ENCODE results near the gene SELENOO.
"Not testable (repeated sequence)": the region's sequence is repeated elsewhere in the genome, so short reads cannot be mapped to it uniquely, and the experiment has no call there.

The SELENOO gene

GRCh38 chr22:50200461-50201190, at the start of gene SELENOO:
Gene SELENOO, plus strand, starts transcription at chr22:50201011. Its CDS starts 26 bp downstream, at chr22:50201037.
- DNase-seq, result peak; percentile 94

- DNase-seq, result no peak
These were observed 49.0 kb upstream of the SELENOO start for GRCh38 chr22:50151571-50152537.

- DNase-seq, result no peak
These were observed 47.6 kb upstream of the SELENOO start for GRCh38 chr22:50153056-50153755.

GRCh38 chr22:50153756-50154140, 47.1 kb upstream of the SELENOO start:
- DNase-seq, result no peak

GRCh38 chr22:50157709-50158375, 43.0 kb upstream of the SELENOO start:
- DNase-seq, result no peak

- DNase-seq, result no peak
These were observed 39.9 kb upstream of the SELENOO start for GRCh38 chr22:50160947-50161346.

GRCh38 chr22:50161508-50162390, 39.1 kb upstream of the SELENOO start:
- DNase-seq, result no peak

GRCh38 chr22:50162391-50162956, 38.3 kb upstream of the SELENOO start:
- DNase-seq, result no peak

GRCh38 chr22:50165436-50166123, 35.2 kb upstream of the SELENOO start:
- no peak for DNase-seq

GRCh38 chr22:50167689-50168489, 32.9 kb upstream of the SELENOO start:
- DNase-seq, result no peak

- not testable (repeated sequence) for DNase-seq
These were observed 32.2 kb upstream of the SELENOO start for GRCh38 chr22:50168490-50169180.

- DNase-seq, result no peak
These were observed 31.5 kb upstream of the SELENOO start for GRCh38 chr22:50169181-50169759.

- peak; percentile 11 for DNase-seq
These were observed 31.0 kb upstream of the SELENOO start for GRCh38 chr22:50169774-50170341.

GRCh38 chr22:50170453-50171318, 30.1 kb upstream of the SELENOO start, which contains the start of gene PANX2:
Gene PANX2, plus strand, starts transcription at chr22:50170731. Its CDS starts 0 bp downstream, at chr22:50170731.
- DNase-seq, result no peak

GRCh38 chr22:50171319-50171964, 29.4 kb upstream of the SELENOO start:
- no peak for DNase-seq

GRCh38 chr22:50171965-50172421, 28.8 kb upstream of the SELENOO start:
- DNase-seq, result no peak
